ENCODE data around the gene CELF5.

Gene CELF5

DNA sequence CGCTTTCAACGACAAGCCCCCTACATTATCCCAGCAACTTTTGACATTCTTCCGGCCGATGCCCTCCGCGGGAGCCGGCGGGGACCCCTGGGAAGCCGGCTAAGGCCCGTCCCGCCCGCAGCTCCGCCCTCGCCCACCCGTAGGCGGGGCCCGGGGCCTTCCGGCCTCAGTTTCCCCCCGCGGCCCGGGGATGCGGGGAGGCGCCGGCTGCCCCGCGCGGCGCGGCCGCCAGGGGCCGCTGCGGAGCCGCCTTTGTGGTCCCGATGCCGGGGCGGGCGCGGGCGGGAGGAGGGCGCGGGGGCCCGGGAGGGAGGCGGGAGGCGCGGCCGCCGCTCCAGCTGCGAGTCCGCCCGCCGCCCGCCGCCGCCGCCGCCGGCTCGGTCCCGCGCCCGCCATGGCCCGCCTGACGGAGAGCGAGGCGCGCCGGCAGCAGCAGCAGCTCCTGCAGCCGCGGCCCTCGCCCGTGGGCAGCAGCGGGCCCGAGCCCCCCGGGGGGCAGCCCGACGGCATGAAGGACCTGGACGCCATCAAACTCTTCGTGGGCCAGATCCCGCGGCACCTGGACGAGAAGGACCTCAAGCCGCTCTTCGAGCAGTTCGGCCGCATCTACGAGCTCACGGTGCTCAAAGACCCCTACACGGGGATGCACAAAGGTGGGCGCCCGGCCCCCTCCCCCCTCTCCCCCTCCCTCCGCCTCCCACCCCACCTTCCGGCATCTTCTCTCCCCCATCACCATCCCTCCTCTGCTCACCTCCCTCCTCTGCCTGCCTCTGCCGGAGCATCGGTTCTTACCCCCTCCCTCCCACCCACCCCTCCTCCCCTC, at the start of gene CELF5:
Gene CELF5, plus strand, starts transcription at position 316 of the 823 bp plus-strand sequence. Its CDS starts 79 bp downstream, at position 395.
- peak; percentile 37 for DNase-seq

DNA sequence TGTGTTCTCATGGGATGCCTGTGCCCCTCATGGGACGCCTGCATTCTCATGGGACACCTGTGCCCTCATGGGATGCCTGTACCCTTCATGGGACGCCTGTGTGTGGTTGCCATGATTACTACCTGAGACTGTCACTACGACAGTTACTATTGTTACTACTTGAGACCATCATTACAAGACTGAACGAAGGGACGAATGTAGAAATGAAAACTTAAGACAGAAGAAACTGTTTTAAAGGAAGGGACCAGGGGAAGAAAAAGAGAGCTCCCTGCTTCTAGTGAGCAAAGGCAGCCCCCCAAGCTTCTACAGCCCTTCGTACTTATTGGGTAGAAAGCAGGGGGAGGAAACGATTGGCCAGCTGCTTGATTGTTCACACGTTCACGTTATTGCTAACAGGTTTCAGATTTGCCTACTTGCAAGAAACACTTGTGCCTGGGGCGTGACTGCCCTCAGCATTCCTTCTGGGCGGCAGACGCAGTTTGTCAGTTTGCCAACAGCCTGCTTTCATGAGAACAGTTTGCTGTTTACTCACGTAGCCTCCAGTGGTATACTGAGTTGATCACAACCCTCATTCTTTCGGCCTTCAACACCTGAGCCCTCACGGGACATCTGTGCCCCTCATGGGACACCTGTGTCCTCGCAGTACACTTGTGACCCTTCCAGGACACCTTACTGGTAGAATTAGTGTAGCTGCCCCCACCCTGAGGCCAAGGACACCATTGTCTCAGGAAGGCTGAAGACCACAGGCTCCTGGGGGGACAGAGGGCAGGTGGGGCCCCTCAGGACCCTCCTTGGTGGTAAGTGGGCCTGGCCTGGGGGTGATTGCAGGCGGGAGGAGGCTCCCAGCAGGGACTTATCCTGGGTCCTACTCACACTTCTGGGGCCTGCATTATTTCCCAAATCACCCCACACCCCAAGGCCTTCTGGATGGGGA, 48.4 kb upstream of the CELF5 start:
- peak; percentile 16 for DNase-seq

DNA sequence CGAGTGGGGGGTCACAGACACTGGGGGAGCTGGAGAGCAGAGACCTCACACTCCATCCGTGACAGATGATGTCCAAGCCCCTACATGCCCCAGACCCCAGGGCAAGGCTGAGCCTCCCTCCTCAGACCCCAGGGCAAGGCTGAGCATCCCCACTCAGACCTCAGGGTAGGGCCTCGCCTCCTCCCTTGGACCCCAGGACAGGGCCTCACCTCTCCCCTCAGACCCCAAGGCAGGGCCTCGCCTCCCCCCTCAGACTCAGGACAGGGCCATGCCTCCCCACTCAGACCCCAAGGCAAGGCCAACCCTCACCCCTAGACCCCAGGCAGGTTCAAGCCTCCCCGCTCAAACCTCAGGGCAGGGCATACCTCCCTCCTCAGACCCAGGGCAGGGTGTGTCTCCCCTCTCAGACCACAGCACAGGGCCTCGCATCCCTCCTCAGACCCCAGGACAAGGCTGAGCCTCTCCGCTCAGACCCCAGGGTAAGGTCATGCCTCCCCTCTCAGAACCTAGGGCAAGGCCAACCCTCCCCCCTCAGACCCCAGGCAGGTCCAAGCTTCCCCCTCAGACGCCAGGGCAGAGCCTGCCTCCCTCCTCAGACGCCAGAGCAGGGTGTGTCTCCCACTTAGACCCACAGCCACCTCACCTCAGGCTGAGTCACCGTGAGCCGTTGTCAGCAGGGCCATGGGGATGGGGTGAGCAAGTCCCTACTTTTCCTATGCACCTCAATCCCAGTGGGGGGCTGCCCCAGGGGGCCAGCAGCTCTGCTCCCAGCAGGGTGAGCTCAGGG, 47.6 kb upstream of the CELF5 start:
- DNase-seq, result no peak

DNA sequence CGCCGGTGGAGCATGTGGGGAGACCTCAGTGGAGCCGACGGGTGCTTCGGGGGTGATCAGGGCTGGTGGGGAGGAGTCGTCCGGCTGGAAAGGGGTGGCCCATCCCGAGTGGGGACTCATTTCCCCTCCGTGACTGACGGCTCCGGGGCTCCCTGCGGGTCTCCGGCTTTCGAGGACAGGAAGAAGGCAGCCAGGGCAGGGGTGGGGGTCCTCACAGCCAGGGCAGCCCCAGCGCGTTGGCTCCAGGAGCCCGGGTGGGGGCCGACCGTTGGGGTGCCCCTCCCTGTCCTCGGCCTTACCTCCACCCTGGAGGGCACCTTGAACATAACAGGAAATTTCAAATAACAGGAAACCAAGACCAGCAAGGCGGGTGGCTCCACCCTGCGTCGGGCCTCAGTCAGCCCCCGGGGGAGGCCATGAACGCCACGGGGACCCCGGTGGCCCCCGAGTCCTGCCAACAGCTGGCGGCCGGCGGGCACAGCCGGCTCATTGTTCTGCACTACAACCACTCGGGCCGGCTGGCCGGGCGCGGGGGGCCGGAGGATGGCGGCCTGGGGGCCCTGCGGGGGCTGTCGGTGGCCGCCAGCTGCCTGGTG, 46.0 kb upstream of the CELF5 start, which contains the start of gene S1PR4:
Gene S1PR4, plus strand, starts transcription at position 393 of the 596 bp plus-strand sequence. Its CDS starts 24 bp downstream, at position 417.
- DNase-seq, result no peak

DNA sequence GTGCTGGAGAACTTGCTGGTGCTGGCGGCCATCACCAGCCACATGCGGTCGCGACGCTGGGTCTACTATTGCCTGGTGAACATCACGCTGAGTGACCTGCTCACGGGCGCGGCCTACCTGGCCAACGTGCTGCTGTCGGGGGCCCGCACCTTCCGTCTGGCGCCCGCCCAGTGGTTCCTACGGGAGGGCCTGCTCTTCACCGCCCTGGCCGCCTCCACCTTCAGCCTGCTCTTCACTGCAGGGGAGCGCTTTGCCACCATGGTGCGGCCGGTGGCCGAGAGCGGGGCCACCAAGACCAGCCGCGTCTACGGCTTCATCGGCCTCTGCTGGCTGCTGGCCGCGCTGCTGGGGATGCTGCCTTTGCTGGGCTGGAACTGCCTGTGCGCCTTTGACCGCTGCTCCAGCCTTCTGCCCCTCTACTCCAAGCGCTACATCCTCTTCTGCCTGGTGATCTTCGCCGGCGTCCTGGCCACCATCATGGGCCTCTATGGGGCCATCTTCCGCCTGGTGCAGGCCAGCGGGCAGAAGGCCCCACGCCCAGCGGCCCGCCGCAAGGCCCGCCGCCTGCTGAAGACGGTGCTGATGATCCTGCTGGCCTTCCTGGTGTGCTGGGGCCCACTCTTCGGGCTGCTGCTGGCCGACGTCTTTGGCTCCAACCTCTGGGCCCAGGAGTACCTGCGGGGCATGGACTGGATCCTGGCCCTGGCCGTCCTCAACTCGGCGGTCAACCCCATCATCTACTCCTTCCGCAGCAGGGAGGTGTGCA, 45.3 kb upstream of the CELF5 start:
- no peak for DNase-seq

DNA sequence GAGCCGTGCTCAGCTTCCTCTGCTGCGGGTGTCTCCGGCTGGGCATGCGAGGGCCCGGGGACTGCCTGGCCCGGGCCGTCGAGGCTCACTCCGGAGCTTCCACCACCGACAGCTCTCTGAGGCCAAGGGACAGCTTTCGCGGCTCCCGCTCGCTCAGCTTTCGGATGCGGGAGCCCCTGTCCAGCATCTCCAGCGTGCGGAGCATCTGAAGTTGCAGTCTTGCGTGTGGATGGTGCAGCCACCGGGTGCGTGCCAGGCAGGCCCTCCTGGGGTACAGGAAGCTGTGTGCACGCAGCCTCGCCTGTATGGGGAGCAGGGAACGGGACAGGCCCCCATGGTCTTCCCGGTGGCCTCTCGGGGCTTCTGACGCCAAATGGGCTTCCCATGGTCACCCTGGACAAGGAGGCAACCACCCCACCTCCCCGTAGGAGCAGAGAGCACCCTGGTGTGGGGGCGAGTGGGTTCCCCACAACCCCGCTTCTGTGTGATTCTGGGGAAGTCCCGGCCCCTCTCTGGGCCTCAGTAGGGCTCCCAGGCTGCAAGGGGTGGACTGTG, 44.6 kb upstream of the CELF5 start:
- no peak for DNase-seq

DNA sequence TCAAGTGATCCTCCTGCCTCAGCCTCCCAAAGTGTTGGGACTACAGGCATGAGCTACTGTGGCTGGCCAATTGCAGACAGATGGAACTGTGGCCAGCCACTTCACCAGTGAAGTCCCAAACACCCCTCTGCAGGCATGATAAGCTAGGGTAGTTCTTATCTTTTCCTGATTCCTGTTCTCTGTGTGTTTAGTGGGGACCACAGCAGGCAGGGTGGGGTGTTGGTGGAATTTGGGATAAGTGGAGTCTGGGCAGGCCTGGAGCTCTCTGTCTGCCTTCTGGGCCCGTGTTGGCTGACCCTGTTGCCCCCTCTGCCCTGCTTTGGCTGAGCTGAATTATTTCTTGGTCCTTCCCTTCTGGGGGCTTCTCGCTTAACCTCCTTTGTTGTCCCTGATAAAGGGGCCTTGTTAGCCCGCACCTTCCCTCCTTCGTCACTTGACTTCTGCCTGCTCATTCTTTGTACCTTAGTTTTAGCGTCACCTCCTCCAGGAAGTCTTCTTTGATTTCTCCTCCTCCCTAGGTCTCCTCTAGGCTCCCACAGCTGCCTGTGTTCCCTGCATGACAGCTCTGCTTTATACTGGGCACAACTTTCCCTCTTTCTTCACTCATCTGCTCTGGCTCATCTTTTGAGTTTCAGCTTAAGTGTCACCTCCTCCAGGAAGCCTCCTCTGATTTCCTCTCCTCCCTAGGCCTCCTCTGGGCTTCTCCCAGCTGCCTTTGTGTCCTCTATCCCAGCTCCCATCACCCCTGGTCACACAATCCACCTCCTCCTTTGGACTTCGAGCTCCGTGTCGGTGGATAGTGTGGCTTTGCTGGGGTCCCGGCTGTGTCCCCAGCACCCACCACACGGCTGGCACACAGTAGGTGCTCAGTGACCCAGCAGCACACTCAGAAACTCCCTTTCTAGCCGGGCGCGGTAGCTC, 40.5 kb upstream of the CELF5 start:
- no peak for DNase-seq

DNA sequence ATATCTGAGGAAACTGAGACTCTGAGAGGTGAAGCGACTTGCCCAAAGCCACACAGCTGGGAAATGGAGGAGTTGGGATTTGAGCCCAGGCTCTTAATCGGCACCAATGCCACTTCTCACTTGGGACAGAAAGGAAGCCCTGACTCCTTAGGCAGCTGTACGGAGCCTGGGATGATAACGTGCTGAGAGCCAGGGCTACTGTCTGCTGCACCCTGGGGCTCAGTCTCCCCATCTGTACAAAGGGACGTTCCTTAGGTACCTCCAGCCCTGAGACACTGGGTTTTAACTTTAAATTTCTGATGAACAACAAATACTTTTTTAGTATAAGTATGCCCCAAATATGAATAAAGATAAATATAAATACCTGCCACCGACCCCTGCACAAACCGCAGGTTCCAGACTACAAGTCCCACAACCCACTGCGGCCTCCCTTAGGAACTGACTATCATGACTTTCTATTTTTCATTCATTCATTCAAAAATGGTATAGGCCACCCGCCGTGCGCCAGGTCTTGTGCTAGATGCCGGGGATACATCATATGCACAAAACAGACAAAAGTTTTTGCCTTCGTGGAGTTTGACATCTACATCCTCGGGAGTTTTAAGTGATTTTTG, 39.5 kb upstream of the CELF5 start:
- DNase-seq, result peak; percentile 76

DNA sequence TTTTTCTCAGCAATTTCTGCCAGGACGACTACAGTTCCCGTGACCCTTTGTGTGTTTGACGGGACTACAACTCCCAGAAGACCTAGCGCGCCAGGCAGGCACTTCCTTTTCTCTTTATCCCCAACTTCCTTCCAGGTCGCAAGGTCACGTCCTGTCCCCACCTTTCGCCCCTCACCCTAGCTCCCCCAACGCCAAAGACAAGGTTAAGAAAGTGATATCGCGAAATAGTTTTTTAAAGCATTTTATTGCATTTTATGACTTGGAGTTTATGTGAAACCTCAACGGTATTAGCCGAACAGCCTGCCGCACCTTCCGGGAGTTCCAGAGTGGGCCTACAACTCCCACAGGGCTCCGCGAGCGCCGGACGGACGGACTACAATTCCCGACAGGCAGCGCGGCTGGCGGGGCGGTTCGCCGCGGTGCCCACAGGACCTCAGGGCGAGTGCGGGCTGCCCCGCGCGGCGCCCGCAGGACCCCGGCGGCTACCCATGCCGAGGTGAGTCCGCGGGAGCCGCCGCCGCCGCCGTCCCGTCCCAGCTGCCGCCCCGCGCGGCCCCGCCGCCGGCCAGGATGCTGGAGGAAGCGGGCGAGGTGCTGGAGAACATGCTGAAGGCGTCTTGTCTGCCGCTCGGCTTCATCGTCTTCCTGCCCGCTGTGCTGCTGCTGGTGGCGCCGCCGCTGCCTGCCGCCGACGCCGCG, 38.9 kb upstream of the CELF5 start, which contains the start of gene NCLN:
Gene NCLN, plus strand, starts transcription at position 470 of the 699 bp plus-strand sequence. Its CDS starts 101 bp downstream, at position 571.
- peak; percentile 88 for DNase-seq

DNA sequence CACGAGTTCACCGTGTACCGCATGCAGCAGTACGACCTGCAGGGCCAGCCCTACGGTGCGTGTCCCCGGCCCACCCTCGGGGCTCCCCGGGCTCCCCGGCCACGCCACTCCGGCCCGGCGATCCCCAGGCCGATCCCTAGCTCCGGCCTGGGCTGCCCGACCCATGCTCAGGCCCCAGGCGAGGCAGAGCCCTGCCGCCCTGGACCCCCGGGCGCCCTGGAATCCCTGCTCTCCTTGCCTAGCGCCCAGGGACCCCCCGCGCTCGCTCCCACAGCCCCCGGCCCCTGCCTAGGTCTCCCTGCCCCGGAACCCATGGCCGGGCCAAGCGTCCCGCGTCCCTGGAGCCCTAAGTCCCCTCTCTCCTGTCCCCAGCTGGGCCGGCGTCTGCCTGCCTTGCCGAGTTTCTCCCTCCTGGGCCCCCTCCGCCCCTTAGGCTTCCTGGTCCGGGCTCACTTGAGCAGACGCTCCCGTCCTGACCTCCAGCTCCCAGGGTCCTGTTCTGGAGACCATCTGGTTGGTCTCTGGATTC, 38.2 kb upstream of the CELF5 start:
- no peak for DNase-seq

DNA sequence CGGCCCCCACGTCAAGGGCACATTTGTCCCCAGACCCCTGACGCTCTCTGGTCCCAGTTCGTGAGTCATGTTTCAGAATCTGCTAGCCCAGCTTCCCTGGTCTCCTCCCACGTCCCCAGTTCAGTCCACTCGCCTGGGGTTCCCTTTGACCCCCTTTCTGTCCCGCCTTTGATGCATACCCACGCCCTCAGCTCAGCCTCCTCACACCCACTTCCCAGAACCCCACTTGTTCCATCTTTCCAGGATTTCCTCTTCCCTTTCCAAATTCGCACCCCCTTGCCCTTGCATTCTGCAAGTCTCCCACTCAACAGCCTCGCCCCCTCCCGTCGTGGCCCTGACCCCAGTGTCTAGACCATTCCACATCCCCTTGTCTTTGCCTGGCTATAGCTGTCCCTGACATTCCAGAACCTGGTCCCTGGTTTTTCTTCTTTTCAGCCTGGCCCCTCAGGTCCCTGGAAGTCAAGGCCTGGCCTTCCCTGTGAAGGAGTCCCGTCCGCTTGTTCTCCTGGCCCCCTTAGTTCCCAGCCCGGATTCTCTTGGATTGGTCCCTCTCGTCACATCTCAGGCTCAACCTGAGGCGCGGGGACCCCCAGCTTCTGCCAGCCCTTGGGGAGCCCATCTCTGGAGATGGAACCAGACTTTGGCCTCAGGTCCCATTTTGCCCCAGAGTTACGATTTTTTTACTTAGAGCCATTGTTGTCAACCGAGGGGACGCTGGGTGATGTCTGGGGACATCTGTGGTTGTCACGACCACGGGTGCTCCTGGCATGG, 37.4 kb upstream of the CELF5 start:
- no peak for DNase-seq

DNA sequence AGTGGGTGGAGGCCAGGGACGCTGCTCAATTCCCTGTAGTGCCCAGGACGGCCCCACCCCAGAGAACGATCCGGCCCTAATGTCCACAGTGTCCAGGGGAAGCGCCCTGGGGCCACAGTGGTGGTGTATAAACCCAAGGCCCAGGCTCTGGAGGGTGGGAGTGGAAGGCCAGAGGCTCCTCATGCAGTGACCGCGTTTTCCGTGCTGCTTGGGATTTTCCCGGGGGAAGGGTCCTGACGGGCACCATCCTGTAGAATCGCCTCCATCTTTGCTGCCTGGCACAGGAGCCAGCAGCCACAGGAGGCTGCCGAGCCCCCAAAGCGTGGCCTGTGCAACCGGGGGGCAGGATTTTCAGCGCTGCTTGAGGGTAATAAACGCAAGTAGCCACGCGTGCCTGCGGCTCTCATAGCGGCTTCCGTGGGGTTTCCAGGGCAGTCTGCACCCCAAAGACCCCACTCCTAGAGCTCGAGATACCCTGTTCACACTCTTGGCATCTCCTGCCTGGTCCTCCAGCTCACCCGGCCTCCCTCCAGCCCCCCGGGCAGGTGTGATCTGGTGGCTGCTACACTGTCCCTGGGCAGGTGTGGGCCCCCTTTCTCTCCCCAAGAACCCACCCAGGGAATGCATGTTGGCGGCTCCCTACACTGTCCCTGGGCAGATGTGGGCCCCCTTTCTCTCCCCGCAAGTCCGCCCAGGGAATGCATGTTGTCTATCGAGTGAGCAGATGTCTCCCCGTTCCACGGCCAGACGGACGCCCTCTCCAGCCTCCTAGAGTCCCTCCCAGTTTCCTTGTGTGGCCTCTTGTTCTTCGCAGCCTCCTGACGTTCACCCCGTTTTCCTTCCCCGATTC, 36.6 kb upstream of the CELF5 start:
- DNase-seq, result no peak

DNA sequence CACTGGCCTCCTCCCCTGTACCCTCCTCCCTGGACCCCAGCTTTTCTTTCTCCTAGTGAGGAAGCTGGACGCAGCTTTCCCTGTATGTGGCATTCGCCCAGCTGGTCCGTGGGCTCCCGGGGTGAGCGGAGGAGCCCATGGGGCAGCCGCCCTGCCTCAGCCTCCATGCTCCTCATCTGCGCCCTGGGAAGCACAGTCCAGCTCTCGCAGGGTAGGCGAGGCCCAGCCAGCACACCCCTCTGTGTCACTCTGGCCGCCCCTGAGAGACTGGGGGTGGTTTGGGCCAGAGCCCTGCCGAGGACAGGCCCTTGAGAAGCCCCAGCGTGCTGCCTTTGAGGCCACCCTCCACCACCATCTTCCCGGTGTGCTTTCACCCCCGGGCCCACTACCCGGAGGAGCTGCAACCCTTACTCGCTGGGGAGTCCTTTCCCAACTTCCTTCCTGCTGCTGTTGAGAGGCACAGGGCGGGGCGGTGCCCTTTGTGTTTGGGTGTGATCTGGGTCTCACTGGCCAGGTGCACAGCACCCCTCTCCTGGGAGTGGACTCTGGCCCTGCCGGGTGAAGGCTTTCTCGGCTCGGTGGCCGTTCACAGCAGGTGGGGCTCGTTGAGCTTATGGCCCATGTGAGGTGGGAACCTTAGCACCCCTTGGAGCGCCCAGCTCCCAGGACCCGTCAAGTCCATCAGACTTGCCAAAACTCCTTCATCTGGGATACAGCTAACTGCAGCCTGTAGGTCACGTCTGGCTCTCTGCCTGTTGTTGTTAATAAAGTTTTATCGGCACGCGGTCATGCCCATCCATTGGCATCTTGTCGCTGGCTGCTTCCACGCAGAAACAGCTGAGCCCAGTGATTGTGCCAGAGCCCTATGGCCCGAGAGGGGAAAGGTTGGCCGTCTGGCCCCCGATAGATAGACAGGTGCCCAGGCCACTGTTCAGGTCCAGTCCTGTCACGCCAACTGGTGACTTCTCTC, 35.5 kb upstream of the CELF5 start:
- no peak for DNase-seq

DNA sequence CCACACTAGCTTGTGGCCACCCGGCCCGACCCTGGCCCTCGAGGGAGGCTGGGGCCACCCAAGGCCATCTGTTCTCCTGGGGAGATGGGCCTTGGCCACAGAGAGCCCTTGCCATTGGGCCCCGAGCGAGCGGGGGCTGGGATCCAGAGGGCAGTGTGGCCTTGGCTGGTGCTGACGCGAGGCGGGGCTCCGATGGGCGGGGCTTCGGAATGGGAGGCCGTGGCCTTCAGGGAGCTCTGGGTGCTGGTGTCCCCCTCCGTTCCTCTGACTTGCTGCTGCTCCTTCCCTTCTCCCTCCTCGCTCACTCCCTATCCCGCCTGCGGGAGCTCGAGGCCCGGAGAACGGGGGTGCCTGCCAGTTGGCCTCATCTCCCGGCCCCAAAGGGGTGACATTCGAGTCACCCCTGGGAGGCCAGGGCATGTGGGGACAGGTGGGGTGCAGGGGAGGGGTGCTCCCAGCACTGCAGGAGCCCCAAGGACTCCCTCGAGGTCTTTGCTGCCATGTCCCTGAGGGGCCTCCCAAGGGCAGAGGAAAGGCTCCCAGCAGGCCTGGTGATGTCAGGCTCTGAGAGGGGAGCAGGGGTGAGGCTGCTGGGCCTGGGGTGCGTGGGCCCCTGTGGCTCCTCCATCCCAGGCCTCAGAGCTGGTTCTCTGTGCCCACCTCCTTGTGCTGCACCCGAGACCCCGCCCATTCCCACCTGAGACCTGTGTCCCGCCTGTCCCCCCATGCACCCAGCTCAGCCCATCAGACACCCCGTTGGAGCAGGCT, 34.6 kb upstream of the CELF5 start:
- no peak for DNase-seq

DNA sequence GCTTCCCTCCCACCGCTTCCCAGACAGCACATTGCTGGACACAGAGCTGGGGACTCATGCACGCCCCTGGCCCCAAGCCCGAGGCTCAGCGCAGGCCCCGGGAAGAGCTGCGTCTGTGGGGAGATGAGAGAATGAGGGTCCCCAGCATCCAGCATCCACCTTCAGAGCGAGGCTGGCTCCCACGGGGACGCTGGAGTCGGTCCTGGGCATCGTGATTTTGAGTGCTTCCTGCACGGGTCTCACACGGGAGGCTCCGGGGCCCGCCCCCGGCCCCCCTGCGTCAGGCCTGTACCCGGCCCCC, 34.0 kb upstream of the CELF5 start:
- DNase-seq, result no peak
